CD4-positive, alpha-beta memory T cell (primary cell): ENCODE data around the gene CLDN34. TPM values are rescaled to one million over a fixed set of nuclear protein-coding genes. Genes with fewer than 3 reads are reported as not detected.

Source experiments
- CTCF ChIA-PET: fragments of 350-600 bp; sonication (Branson Sonifier 250); formaldehyde crosslinking; loops from one replicate; lab custom pipeline; 2021; ENCODE audit warnings: inconsistent platforms; ENCODE audit not compliant: partially characterized antibody; lab: Charles Lee
- POLR2A ChIA-PET: fragments of 350-600 bp; sonication (Branson Sonifier 250); formaldehyde crosslinking; loops from one replicate; lab custom pipeline; 2021; ENCODE audit not compliant: partially characterized antibody; lab: Charles Lee
- DNase-seq, 5 donors: peaks; one replicate each; pipeline versions ENCODE4 v3.0.0 to v3.0.0-alpha.2; 2020 to 2022; ENCODE audit warnings: mixed read lengths in 1 of 5
- H3K27ac ChIP-seq: one replicate; pipeline ENCODE4 v1.7.0; 2013; ENCODE audit warnings: low read depth, low read length
- H3K27me3 ChIP-seq: 2 replicates; pipeline ENCODE4 v1.7.0; 2013; ENCODE audit warnings: mild to moderate bottlenecking, low read length, moderate library complexity; ENCODE audit not compliant: insufficient read depth
- H3K36me3 ChIP-seq: 2 replicates; pipeline ENCODE4 v1.7.0; 2013; ENCODE audit warnings: mild to moderate bottlenecking, low read length, moderate library complexity; ENCODE audit not compliant: insufficient read depth
- H3K4me1 ChIP-seq: 2 replicates; pipeline ENCODE4 v1.7.0; 2013; ENCODE audit warnings: mild to moderate bottlenecking, low read length, moderate library complexity; ENCODE audit not compliant: insufficient read depth
- H3K4me3 ChIP-seq, 2 donors: one replicate each; pipeline ENCODE4 v1.7.0; 2013; ENCODE audit warnings: low read length in 2 of 2, mild to moderate bottlenecking in 1 of 2
- H3K9me3 ChIP-seq, 2 donors: one replicate each; pipeline ENCODE4 v1.7.0; 2013; ENCODE audit warnings: low read length in 2 of 2, control low read depth in 1 of 2; ENCODE audit not compliant: control insufficient read depth in 1 of 2
- H3K27ac Mint-ChIP-seq, 7 donors: one replicate each; pipeline ENCODE4 v1.8.0; 2020 to 2021; ENCODE audit warnings: mixed read lengths in 7 of 7, mild to moderate bottlenecking in 6 of 7, inconsistent platforms in 3 of 7, moderate library complexity in 3 of 7
- H3K27me3 Mint-ChIP-seq, 2 donors: one replicate each; pipeline ENCODE4 v1.8.0; 2020 to 2021; ENCODE audit warnings: mixed read lengths in 2 of 2
- H3K36me3 Mint-ChIP-seq, 2 donors: one replicate each; pipeline ENCODE4 v1.8.0; 2020 to 2021; ENCODE audit warnings: mixed read lengths in 2 of 2, inconsistent platforms in 1 of 2, mild to moderate bottlenecking in 1 of 2
- H3K4me1 Mint-ChIP-seq, 4 donors: one replicate each; pipeline ENCODE4 v1.8.0; 2020 to 2021; ENCODE audit warnings: mixed read lengths in 4 of 4, mild to moderate bottlenecking in 1 of 4
- H3K4me3 Mint-ChIP-seq, 8 donors: one replicate each; pipeline ENCODE4 v1.8.0; 2020 to 2021; ENCODE audit warnings: mixed read lengths in 8 of 8, mild to moderate bottlenecking in 7 of 8, moderate library complexity in 6 of 8, inconsistent platforms in 3 of 8
- H3K9me3 Mint-ChIP-seq, 8 donors: one replicate each; pipeline ENCODE4 v1.8.0; 2020 to 2021; ENCODE audit warnings: mixed read lengths in 8 of 8, mild to moderate bottlenecking in 5 of 8, inconsistent platforms in 3 of 8, moderate library complexity in 1 of 8
- intact Hi-C: fragments of 100-400 bp; cut with micrococcal nuclease; formaldehyde crosslinking; loops from one replicate; pipeline ENCODE4 v1.15.1; 2023
- polyA plus RNA-seq, 2 donors: library from polyadenylated mRNA; unstranded; fragments of 300-500 nt; fragmentation: Illumina TruSeq; gene quantifications; one replicate each; pipeline ENCODE4 v1.2.3, GENCODE V29; 2021
- total RNA-seq, 2 experiments: library from RNA; stranded (reverse); gene quantifications; one replicate each; pipeline ENCODE4 v1.2.3, GENCODE V29; 2021

The CLDN34 gene
- total and polyA plus RNA-seq, 4 experiments from 2014 or later: not detected

DNA sequence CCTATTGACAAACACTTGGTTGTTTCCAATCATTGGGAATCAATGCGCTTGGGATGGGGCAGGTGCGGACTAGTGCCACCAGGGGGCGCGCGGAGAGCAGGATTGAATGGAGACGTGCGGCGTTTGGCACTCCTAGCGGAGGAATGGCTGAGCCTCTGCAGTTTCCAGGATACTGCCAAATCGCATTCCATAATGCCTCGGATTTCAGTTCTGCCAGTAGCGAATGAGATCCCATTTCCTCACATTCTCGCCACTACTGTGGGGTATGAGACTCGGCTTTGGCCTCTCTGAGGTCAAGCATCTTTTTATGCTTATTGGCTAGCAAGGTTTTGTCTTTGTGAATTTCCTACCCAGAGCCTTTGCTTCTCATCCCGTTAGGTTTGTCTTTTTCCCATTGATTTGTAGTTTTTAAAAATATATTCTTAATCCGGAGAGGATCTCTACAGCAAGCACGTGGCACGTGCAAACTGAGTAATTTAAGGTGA lies 28.7 kb downstream of the CLDN34 start:
- Histone ChIP-seq H3K27ac (no peak overlapping the region), H3K36me3 (no peaks in the 10 kb centered on the region), H3K27me3 (no peaks in the 10 kb centered on the region), H3K4me3 (no peak overlapping the region), H3K9me3 (no peaks in the 10 kb centered on the region), H3K4me1 (no peaks in the 10 kb centered on the region)
- Mint-ChIP-seq H3K27me3 (no peaks in the 10 kb centered on the region), H3K27ac (peak overlapping the region in 1 of 7 donors; percentile 27), H3K9me3 (no peaks in the 10 kb centered on the region), H3K36me3 (no peaks in the 10 kb centered on the region), H3K4me3 (no peak overlapping the region), H3K4me1 (peaks cover 0 to 6% (median 4%) of the 10 kb centered on the region in 4 donors)
- DNase-seq: peak; percentile 63 to 74 (median 73)
- intact Hi-C loops: loop anchor here (1.0 to 10.0 kb wide), 4 partner anchors 81 to 1181 kb away; no protein-coding TSS in a partner anchor
- ChIA-PET POLR2A (interaction anchor here (1.1 kb wide), 1 partner anchor 124 kb away, joined by 4 read pairs; no protein-coding TSS in a partner anchor), CTCF (interaction anchor here (0.7 to 10.9 kb wide), 12 partner anchors 8 to 136 kb away, joined by 3 to 130 read pairs (median 4); no protein-coding TSS in a partner anchor)

- Mint-ChIP-seq H3K27ac (peak overlapping the region in 1 of 7 donors; percentile 75), H3K36me3 (no peaks in the 10 kb centered on the region), H3K4me3 (no peak overlapping the region), H3K9me3 (no peaks in the 10 kb centered on the region), H3K4me1 (peaks cover 0 to 6% (median 4%) of the 10 kb centered on the region in 4 donors), H3K27me3 (no peaks in the 10 kb centered on the region)
- Histone ChIP-seq H3K4me3 (no peak overlapping the region), H3K36me3 (no peaks in the 10 kb centered on the region), H3K9me3 (no peaks in the 10 kb centered on the region), H3K4me1 (no peaks in the 10 kb centered on the region), H3K27me3 (no peaks in the 10 kb centered on the region), H3K27ac (no peak overlapping the region)
- POLR2A ChIA-PET: interaction anchor here (1.3 kb wide), 1 partner anchor 114 kb away, joined by 4 read pairs; no protein-coding TSS in a partner anchor
- no peak for DNase-seq
- CTCF ChIA-PET: interaction anchor here (0.8 to 10.9 kb wide), 11 partner anchors 9 to 123 kb away, joined by 3 to 130 read pairs (median 3); no protein-coding TSS in a partner anchor
- intact Hi-C loops: loop anchor here (5.0 to 10.0 kb wide), 2 partner anchors 80 to 1182 kb away; no protein-coding TSS in a partner anchor
These were observed 29.9 kb downstream of the CLDN34 start for GRCh38 chrX:9997041-9997440.

DNA sequence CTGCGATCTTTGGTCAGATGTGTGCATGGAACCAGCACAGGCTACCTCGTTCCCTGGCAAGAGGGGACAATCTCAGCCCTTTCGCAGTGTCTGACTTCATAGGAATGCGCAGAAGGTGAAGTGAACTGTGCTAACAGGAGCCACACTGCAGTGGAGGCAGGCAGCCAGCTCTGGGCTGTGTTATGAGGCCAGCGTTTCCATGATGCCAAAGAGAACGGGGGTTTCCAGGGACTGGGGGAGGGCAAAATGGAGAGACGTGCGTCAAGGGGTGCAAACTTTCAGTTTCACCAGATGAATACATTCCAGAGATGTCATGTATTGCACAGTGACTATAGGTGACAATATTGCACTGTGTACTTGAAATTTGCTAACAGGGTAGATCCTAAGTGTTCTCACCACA lies 30.4 kb downstream of the CLDN34 start:
- H3K36me3 Mint-ChIP-seq: no peaks in the 10 kb centered on the region
- Histone ChIP-seq H3K27me3 (no peaks in the 10 kb centered on the region), H3K4me1 (no peaks in the 10 kb centered on the region), H3K27ac (no peak overlapping the region), H3K9me3 (no peaks in the 10 kb centered on the region), H3K36me3 (no peaks in the 10 kb centered on the region), H3K4me3 (no peak overlapping the region)
- H3K4me1 Mint-ChIP-seq: peaks cover 0 to 6% (median 4%) of the 10 kb centered on the region in 4 donors
- peak in 2 of 5 donors; percentile 29 to 67 for DNase-seq
- intact Hi-C loops: loop anchor here (5.0 to 10.0 kb wide), 2 partner anchors 80 to 1183 kb away; no protein-coding TSS in a partner anchor
- peak overlapping the region in 1 of 8 donors; percentile 59 for H3K4me3 Mint-ChIP-seq
- H3K27me3 Mint-ChIP-seq: no peaks in the 10 kb centered on the region
- no peaks in the 10 kb centered on the region for H3K9me3 Mint-ChIP-seq
- POLR2A ChIA-PET: interaction anchor here (1.3 kb wide), 1 partner anchor 114 kb away, joined by 4 read pairs; no protein-coding TSS in a partner anchor
- peak overlapping the region in 2 of 7 donors; percentile 34 to 75 for H3K27ac Mint-ChIP-seq
- CTCF ChIA-PET: interaction anchor here (0.7 to 10.9 kb wide), 12 partner anchors 9 to 123 kb away, joined by 3 to 130 read pairs (median 4); no protein-coding TSS in a partner anchor

GRCh38 chrX:10001496-10001895 lies 34.3 kb downstream of the CLDN34 start:
- no peaks in the 10 kb centered on the region for H3K4me1 ChIP-seq
- intact Hi-C loops: no loop called here

DNA sequence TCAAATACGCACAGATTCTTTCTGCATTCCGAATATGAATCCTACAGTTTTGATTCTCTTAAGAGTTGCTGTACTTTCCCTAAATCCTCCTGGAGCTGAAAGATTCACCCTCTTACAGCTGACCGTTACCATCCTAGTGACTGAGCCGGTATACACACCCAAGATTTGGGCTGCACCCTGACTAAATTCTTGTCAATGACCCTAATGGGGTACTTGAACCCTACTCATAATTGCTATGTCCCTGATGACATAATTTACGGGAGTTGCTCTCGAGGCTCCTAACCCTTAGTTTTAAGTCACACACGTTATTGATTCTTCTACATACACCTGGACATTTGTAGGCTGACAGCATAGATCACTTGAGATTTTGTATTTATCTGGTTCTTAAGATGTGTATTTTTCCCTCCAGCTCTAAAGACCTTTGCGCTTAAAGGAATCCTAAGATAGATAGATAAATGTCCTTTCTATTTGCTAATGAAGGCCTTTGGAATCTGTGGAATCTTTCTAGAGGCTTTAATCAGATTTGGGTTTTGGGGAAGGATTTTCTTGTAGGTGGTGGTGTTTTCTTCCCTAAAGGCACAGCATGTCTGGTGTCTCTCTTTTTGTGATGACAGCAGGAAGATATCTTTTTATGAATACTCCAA lies 37.8 kb downstream of the CLDN34 start:
- no peaks in the 10 kb centered on the region for H3K4me1 ChIP-seq
- H3K36me3 Mint-ChIP-seq: no peaks in the 10 kb centered on the region
- H3K4me3 ChIP-seq: no peak overlapping the region
- intact Hi-C loops: no loop called here
- no peaks in the 10 kb centered on the region for H3K27me3 Mint-ChIP-seq
- no peak for DNase-seq
- H3K27ac Mint-ChIP-seq: no peak overlapping the region
- H3K27ac ChIP-seq: no peak overlapping the region
- peaks cover 2 to 8% (median 6%) of the 10 kb centered on the region in 4 donors for H3K4me1 Mint-ChIP-seq
- H3K27me3 ChIP-seq: no peaks in the 10 kb centered on the region
- CTCF ChIA-PET: interaction anchor here (3.3 kb wide), 1 partner anchor 114 kb away, joined by 30 read pairs; no protein-coding TSS in a partner anchor
- H3K4me3 Mint-ChIP-seq: no peak overlapping the region
- no peaks in the 10 kb centered on the region for H3K9me3 ChIP-seq
- H3K9me3 Mint-ChIP-seq: peaks cover 0 to 2% (median 0%) of the 10 kb centered on the region in 8 donors
- H3K36me3 ChIP-seq: no peaks in the 10 kb centered on the region
- POLR2A ChIA-PET: no interaction called here

More at GRCh38 chrX:10001496-10001895, 34.3 kb downstream of the CLDN34 start:
- POLR2A ChIA-PET: no interaction called here
- no peak overlapping the region for H3K4me3 ChIP-seq
- Mint-ChIP-seq H3K36me3 (no peaks in the 10 kb centered on the region), H3K4me1 (peaks cover 2 to 13% (median 9%) of the 10 kb centered on the region in 4 donors), H3K27me3 (no peaks in the 10 kb centered on the region), H3K4me3 (no peak overlapping the region), H3K27ac (no peak overlapping the region), H3K9me3 (no peaks in the 10 kb centered on the region)
- H3K36me3 ChIP-seq: no peaks in the 10 kb centered on the region
- CTCF ChIA-PET: interaction anchor here (10.9 kb wide), 1 partner anchor 117 kb away, joined by 130 read pairs; no protein-coding TSS in a partner anchor
- no peak for DNase-seq
- H3K9me3 ChIP-seq: no peaks in the 10 kb centered on the region
- H3K27me3 ChIP-seq: no peaks in the 10 kb centered on the region
- H3K27ac ChIP-seq: no peak overlapping the region

- Histone ChIP-seq H3K9me3 (no peaks in the 10 kb centered on the region), H3K27me3 (no peaks in the 10 kb centered on the region), H3K27ac (no peak overlapping the region), H3K4me1 (peaks cover 7% of the 10 kb centered on the region), H3K4me3 (no peak overlapping the region), H3K36me3 (no peaks in the 10 kb centered on the region)
- intact Hi-C loops: no loop called here
- Mint-ChIP-seq H3K4me3 (no peak overlapping the region), H3K27ac (no peak overlapping the region), H3K9me3 (peaks cover 0 to 2% (median 0%) of the 10 kb centered on the region in 8 donors), H3K36me3 (no peaks in the 10 kb centered on the region), H3K27me3 (no peaks in the 10 kb centered on the region), H3K4me1 (peaks cover 5 to 14% (median 11%) of the 10 kb centered on the region in 4 donors)
- POLR2A ChIA-PET: no interaction called here
- CTCF ChIA-PET: interaction anchor here (0.9 kb wide), 1 partner anchor 89 kb away, joined by 4 read pairs; no protein-coding TSS in a partner anchor
- no peak for DNase-seq
These were observed 38.9 kb downstream of the CLDN34 start for GRCh38 chrX:10006086-10006485.

DNA sequence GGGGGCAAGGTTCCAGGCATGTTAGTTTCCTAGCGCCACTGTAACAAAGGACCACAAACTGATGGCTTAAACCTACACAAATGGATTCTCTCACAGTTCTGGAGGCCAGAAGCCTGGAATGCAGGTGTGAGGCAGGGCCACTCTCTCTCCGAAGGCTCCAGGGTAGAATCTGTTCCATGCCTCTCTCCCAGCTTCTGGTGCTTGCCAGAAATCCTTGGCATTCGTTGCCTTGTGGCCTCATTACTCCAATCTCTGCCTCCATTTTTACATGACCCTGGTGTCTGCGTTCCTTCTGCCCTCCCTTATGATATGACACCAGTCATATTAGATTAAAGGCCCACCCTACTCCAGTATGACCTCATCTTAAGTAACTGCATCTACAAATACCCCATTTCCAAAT lies 39.6 kb downstream of the CLDN34 start:
- no peak overlapping the region for H3K27ac Mint-ChIP-seq
- peaks cover 0 to 2% (median 0%) of the 10 kb centered on the region in 8 donors for H3K9me3 Mint-ChIP-seq
- Histone ChIP-seq H3K36me3 (no peaks in the 10 kb centered on the region), H3K9me3 (no peaks in the 10 kb centered on the region), H3K27me3 (no peaks in the 10 kb centered on the region), H3K27ac (no peak overlapping the region), H3K4me1 (peaks cover 14% of the 10 kb centered on the region), H3K4me3 (no peak overlapping the region)
- no peaks in the 10 kb centered on the region for H3K27me3 Mint-ChIP-seq
- POLR2A ChIA-PET: no interaction called here
- peaks cover 12 to 21% (median 18%) of the 10 kb centered on the region in 4 donors for H3K4me1 Mint-ChIP-seq
- peaks cover 0 to 1% of the 10 kb centered on the region in 2 donors for H3K36me3 Mint-ChIP-seq
- intact Hi-C loops: no loop called here
- CTCF ChIA-PET: interaction anchor here (0.9 kb wide), 1 partner anchor 88 kb away, joined by 4 read pairs; no protein-coding TSS in a partner anchor
- H3K4me3 Mint-ChIP-seq: no peak overlapping the region
- DNase-seq: no peak
